ENCODE data around the gene CACNB1. TPM values are rescaled to one million over a fixed set of nuclear protein-coding genes. Genes with fewer than 3 reads are reported as not detected.
"Not testable (repeated sequence)": the region's sequence is repeated elsewhere in the genome, so short reads cannot be mapped to it uniquely, and the experiment has no call there.

CACNB1 gene
- polyA plus RNA-seq, 4 donors, result 8.0 to 14.7 (median 8.4) TPM

DNA sequence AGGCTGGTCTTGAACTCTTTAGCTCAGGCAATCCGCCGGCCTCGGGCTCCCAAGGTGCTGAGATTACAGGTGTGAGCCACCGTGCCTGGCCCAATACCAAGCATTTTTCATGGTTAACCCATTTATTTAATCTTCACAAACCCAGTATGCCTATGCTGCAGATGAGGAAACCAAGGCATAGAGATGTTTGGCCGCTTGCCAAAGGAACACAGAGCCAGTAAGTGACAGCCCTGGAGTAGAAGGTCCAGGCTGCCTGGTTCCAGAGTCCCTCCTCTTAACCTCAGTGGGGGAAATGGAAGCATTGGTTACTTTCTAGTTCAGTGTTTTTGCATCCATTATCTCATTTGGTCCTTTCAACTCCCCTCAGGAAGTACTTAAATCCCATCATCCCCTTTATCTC, 16.2 kb downstream of the CACNB1 start:
- no peak for DNase-seq (ENCODE audit: low read depth in 4 of 4, low spot score in 3 of 4)

DNA sequence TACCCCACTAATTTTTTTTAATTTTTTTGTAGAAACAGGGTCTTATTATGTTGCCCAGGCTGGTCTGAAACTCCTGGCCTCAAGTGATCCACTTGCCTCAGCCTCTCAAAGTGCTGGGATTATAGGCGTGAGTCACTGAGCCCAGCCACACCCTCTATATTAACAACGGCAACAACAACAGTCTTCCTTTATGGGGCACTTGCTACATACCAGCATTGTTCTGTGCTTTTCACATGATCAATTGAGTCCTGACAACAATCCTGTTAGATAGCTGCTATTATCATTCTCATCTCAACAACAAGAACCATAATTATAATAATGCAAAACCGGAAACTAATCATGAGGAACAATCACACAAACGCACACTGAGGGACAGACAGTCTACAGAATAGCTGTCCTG, 18.9 kb downstream of the CACNB1 start:
- no peak for DNase-seq (ENCODE audit: low read depth in 4 of 4, low spot score in 3 of 4)

DNA sequence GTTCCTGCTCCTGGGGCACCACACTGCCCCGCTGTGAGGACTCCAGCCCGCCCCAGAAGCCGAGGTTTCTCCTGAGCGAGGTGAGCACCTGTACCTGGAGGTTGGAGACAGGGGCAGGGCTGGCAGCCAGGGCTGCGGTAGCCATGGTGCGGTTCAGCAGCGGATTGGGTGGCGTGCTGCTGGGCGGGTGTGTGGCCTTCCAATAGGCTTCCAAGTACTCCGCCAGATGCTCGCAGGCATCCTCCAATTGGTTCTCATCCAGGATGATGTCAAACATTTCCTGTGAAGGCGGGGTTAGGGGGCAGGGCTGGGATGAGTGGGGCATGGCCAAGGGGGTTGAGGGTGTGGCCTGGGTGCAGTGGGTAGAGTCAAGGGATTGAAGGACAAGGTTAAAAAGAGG, 20.2 kb downstream of the CACNB1 start:
- no peak for DNase-seq (ENCODE audit: low read depth in 4 of 4, low spot score in 3 of 4)

DNA sequence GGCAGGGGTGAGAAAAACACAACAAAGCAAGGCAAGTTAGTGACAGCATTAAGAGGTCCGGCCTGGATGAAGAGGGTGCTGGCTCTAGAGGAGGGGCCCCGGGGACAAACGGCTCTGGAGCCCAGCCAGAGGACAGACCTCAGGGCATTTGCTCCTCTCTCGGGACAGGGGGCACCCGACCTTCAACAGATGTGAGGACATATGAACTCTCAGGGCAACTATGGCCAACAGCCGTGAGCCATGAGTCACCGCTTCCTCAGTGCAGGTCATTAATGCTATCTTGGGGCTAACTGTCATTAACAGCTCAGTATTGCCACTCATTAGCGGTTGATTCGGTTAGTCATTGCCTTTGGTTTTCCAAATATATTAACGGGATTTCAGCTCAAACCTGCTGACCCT, 21.8 kb downstream of the CACNB1 start:
- no peak for DNase-seq (ENCODE audit: low read depth in 4 of 4, low spot score in 3 of 4)

DNA sequence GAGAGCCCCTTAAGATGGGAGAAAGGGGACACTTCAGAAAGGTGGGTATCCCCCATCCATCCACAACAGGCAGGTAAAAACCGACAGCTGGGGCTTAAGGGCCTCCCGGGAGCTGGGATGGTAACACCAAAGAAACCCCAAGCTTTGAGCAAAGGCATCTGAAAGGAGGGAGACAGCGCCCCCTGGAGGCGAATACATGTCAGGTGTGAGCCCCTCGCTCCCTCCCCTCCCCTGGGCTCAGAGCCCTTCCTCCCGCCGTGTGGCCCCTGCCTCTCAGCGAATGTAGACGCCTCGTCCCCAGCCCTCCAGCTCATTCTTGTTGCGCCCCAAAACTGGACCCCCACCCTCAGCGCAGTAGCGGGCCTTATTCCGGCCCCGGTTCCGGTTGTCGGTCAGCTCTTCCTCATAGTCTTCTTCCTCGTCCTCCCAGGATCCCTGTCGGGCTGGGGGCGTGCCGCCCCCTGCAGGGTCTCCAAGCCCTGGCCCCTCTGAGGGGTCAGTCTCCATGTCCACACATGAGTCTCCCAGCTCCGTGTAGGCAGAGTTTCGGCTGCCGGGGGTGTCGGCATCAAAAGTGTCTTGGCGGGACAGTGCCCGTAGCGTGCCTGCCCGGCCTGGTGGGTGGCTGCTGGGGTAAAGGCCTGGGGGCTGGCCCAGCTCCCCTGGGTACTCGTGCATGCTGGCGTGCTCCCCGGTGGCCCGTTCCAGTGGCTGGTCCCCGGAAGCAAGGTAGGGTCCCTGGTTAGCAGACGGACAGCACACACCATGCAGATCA, 22.4 kb downstream of the CACNB1 start:
- peak in 1 of 4 donors; percentile 63 for DNase-seq (ENCODE audit: low read depth in 4 of 4, low spot score in 3 of 4)

DNA sequence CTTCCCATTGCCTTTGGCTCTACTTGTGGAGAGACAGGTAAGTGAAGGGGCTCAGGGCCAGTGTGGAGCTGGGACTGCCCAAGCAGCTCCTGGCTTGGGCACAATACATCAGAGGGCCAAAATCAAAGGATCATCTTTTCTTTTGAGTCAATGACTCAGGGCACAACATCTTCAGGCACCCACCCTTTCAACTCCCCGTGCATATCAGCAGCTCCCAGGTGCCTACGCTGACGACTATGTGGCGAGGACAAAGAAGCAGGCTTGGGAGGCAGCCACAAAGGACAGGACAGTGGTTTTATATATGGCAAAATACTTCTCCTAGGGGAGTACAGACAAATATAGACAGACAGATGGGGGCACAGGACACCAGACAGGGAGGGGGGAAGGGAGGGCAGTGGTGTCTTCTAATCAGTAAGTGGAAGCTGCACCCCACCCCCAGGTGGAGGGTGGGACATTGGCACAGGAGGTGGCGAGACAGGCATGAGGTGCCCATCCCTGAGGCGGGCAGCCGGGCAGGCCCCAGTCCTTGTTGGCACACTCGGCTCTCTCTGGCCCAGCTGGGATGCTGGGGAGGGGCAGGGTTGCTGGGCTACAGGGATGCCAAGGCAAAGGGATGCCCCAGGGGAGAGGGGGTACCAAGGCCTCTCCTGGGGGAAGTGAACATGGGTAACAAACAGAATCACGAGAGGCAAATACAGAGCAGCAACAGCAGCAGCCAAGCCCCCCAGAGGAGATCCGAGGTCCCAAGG, 23.8 kb downstream of the CACNB1 start:
- DNase-seq (ENCODE audit: low read depth in 4 of 4, low spot score in 3 of 4), result no peak

DNA sequence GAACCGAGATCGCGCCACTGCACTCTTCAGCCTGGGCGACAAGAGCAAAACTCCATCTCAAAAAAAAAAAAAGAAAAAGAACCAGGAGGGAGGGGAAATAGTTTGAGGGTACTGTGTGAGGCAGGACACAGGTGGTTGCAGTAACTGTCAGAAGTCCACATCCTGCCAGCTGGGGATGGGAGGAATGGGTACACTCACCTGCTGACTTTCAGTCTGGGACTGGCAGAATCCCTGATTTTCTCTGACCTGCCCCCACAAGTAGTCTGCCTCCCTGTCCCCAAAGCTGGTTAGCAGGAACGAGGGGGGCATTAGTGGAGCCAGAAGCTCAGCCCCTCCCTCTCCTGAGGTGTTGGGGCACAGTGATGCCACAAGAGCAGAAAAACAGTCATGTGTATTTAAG, 24.4 kb downstream of the CACNB1 start:
- DNase-seq (ENCODE audit: low read depth in 4 of 4, low spot score in 3 of 4), result no peak

DNA sequence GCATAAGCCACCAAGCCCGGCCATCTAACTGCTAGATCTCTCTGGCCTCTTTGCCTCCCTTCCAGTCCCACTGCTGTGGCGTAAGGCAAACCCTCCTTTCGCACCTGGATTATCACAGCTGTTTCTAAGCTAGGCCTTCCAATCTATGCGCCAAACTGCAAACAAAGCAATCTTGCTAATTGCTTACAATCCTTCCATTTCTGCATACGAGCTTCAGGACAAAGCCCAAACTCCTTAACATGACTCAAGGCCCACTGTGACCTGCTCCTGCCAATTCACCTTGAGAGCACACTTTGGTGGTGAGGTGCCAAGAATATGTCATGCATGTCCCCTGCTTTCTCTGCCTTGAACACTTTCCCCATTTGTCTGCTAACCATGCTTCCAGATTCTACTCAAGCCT, 25.5 kb downstream of the CACNB1 start:
- DNase-seq (ENCODE audit: low read depth in 4 of 4, low spot score in 3 of 4), result no peak

DNA sequence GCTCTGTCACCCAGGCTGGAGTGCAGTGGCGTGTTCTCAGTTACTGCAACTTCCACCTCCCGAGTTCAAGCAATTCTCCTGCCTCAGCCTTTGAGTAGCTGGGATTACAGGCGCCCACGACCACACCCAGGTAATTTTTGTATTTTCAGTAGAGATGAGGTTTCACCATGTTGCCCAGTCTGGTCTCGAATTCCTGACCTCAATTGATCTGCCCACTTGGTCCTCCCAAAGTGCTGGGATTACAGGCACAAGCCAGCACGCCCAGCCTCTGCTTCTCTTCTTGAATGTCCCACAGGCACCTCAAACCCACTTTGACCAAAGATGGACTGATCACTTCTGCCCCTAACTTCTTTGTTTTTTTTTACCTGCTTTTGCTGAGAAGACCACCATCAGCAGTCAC, 26.9 kb downstream of the CACNB1 start:
- no peak for DNase-seq (ENCODE audit: low read depth in 4 of 4, low spot score in 3 of 4)

DNA sequence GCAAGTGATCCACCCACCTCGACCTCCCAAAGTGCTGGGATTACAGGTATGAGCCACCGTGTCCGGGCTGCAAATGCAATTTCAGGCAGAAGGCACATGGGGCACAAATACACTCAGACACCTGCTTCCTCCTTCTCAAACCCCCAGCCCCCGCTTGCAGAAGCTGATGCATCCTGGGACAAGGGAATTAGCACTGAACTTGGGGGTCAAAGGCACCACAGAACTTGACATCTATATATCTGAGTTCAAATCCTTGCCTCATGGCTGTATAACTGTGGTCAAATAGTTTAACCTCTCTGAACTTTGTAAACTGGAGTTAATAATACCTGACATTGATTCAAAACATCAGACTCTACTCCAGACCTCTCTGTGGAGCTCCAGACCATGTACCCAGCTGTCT, 27.4 kb downstream of the CACNB1 start:
- DNase-seq (ENCODE audit: low read depth in 4 of 4, low spot score in 3 of 4), result no peak

DNA sequence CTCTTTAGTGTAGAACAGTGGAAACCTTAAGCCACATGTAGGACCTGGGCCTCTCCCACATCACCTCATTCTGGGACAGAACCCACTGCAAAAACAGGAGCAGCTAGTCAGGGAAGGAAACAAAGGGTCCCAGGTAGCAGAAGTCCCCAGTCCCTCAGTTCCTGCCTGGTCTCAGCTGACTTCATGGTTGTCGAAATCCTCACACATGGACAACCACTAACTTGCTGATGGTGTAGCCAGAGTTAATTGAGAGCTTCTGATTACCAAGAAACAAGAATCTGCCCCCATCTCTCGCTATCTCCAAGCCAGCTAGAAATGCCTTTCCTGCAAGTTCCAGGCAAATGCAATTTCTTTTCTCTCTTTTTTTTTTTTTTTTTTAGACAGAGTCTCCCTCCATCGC, 28.0 kb downstream of the CACNB1 start:
- no peak for DNase-seq (ENCODE audit: low read depth in 4 of 4, low spot score in 3 of 4)

DNA sequence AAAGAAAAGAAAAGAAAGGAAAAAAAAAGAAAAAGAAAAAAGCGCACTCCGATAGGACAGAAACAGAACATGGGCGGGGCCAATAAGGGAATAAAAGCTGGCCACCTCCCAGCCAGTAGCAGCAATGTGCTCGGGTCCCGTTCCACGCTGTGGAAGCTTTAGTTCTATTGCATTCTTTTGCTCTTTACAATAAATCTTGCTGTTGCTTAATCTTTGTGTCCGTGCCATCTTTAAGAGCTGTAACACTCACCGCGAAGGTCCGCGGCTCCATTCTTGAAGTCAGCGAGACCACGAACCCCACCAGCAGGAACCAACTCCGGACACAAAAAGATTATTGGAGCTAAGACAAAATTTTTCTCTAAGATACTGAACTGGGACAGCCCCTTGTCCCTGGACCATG, 28.4 kb downstream of the CACNB1 start:
- no peak for DNase-seq (ENCODE audit: low read depth in 4 of 4, low spot score in 3 of 4)

DNA sequence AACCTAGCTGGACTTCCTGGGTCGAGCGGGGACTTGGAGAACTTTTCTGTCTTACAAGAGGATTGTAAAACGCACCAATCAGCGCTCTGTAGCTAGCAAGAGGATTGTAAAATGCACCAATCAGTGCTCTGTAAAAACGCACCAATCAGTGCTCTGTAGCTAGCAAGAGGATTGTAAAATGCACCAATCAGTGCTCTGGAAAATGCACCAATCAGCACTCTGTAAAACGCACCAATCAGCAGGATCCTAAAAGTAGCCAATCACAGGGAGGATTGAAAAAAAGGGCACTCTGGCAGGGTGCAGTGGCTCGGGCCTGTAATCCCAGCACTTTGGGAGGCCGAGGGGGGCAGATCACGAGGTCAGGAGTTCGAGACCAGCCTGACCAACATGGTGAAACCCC, 29.0 kb downstream of the CACNB1 start:
- DNase-seq (ENCODE audit: low read depth in 4 of 4, low spot score in 3 of 4), result not testable (repeated sequence)

DNA sequence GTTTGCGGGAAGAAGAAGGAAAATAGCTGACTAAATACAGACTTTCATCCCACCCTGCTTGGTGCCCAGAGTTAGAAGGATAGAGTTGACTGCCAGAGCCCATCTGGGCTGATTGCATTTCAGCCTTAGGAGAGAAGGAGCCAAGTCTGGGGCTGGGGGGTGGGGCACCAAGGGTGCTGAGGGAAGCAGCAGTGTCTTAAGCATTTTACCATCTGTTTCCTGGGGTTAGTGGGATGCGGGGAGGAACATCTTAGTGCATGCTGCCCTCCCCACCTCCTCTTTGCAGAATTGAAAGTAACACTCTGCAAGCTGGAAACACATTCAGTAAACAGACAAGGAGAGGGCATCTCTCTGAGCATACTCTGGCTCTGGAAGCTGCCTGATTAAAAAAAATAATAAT, 30.0 kb downstream of the CACNB1 start:
- no peak for DNase-seq (ENCODE audit: low read depth in 4 of 4, low spot score in 3 of 4)

DNA sequence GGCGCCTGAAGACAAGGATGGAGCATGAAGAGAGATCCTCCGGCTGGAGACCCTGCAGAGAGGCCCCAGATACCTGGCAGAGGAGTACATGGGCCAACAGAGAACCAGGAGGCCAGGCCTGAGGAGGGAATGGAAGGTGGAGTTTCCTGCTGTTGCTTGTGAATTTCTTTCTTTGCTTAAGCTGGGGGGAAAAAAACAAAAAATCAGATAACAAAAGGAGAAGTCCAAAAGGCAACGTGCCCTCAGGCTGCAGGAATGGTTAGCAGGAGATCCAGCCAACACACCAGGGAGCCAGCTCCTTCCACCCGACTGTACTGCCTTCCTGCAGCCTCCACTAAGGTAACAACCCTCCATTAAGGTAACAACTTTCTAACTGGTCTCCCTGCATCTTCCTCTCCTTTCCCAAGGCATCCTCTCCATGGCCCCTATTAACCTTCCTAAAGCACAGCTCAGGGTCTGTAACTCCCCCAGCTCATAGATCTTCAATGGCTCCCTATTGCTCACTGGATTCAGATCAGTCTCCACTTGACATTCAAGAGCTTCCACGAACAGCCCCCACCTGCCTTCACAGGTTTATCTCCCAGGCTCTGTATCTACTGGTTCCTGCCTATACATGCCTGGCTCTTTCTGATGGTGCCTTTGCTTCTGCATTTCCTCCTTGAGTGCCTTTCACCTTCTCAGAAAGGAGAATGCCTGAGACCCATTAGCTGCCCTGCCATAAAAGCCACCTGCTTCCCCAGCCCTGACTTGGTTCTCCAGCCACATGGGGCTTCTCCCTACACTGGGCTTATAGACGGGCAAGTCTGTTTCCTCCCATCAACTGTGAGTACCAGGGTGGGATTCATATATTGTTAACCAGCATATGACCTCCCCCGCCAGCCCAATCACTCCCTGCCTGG, 30.8 kb downstream of the CACNB1 start:
- DNase-seq (ENCODE audit: low read depth in 4 of 4, low spot score in 3 of 4), result no peak

DNA sequence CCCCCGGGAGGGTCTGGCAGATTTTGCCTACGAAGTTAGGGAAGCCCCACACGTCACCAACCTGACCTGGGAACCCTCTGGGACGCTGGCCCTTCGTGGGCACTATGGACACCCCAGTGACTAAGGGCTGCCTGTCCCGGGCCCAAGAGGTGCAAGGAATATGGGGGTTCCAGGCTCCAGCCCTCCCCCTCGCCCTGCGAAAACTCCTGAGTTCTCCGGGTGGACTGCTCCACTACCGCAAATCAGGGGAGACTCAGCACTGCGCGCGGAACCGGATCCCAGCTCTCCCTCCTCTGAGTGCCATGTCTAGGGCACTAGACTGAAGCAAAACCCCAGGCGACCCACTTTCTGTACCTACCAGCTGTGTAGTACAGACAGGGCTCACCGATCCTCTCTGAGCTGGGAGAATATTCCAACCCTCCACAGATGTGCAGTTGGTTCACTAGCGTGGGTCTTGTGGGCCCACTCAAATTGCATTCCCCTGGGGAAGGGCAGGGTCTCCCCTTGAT, 31.6 kb downstream of the CACNB1 start, which contains the start of gene ARL5C:
TSS of gene ARL5C (minus strand) at position 321 of the 509 bp plus-strand sequence. CDS start 401 bp downstream, outside the sequence.
- DNase-seq (ENCODE audit: low read depth in 4 of 4, low spot score in 3 of 4), result no peak

DNA sequence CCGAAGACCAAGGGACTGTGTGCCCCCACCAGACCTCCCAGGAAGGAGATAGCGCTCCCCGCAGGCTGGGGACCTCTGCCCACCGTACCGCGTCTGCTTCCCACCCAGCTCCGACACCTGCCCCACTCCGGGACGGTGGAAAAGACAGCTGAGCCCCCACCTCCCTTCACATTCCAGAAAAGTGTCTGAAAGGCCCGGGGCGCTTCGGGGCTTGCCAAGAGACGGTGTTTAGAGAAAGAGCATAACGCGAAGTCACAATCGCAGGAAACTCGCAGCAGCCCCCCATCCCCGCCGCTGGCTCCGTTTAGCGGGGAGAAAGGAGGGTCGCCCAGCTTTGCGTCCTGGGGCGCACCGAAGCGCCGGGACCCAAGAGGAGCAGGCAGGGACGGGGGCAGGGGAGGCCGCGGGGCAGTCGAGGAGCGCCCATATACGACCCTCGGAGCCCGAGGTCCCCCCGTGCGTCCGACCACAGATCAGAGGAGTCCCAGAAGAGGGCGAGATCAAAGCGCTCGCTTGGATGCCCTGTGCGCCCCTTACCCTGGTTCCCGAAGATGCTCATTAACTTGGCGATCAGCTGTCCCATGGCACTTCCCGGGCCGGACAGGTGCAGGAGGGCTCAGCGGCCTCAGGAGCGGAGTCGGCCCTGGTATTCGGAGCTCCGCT, 32.2 kb downstream of the CACNB1 start:
- DNase-seq (ENCODE audit: low read depth in 4 of 4, low spot score in 3 of 4), result no peak

DNA sequence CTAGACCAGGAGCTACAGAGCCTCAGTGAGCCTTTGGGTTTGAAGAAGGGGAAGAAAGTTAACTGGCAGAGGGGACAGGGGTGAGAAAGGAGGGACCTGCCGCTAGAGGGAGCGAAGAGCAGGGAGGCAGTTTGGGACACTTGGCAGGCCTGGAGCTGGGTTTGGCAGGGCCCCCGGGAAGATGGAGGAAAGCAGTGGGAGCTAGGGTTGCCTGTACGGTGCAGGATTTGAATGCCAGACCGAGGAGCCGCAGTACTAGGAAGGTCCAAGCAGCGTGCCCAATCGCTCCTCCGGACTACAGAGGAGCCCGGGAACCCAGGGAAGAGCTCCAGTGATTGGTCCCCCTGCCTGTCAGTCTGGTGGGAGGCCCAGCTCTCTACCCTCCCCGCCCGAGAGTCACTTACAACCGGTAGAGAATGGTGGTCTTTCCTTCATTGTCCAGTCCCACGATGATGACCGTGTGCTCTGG, 32.8 kb downstream of the CACNB1 start:
- peak; percentile 74 to 79 (median 78) for DNase-seq (ENCODE audit: low read depth in 4 of 4, low spot score in 3 of 4)

DNA sequence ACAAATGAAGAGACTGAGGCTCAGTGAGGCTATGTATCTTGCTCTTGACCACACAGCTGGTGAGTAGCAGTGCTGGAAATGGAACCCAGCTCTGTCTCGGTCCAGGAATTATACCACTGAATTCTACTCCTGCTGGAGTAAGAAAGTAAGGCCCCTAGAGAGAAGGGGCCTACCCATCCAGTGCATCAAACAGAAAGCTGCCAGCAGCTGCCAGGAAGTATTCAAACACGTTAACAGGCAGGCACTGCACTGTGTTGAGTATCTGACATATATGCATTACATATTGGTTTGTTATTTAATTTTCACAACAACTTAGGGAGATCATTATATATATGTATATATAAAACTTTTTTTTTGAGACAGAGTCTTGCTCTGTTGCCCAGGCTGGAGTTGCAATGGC, 35.5 kb downstream of the CACNB1 start:
- no peak for DNase-seq (ENCODE audit: low read depth in 4 of 4, low spot score in 3 of 4)

DNA sequence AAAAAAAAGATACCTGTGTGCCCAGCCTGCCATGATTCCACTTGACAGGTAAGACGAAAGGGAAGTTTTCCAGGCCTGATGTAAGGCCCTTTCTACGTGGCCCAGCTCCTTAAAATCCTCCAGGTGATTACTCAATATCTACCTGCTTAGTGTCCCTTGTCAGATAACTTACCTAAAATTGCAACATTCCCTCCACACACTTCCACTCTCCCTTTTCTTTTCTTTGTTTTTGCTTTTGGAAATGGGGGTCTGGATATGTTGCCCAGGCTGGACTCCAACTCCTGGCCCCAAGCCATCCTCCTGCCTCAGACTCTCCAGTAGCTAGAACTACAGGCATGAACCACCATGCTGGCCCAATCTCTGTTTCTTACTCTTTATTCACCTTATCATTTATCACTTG, 38.8 kb downstream of the CACNB1 start:
- DNase-seq (ENCODE audit: low read depth in 4 of 4, low spot score in 3 of 4), result no peak

All from left renal pelvis (tissue), 4 donors.